OCI-LY7 (cell line): ENCODE data around the gene LRRC1. TPM values are rescaled to one million over a fixed set of nuclear protein-coding genes. Genes with fewer than 3 reads are reported as not detected.

Source experiments
- BruUV-seq: library from RNA; stranded (reverse); fragments of 400-500 nt; replicated peaks from 2 replicates; lab custom pipeline; 2021; lab: Mats Ljungman, UMichigan
- CTCF ChIA-PET: fragments of 300-600 bp; sonication (Branson Sonifier 250); formaldehyde crosslinking; loops from one replicate; lab custom pipeline; 2022; ENCODE audit warnings: antibody characterized with exemption; ENCODE audit not compliant: unreplicated experiment; lab: Charles Lee
- POLR2A ChIA-PET: fragments of 300-600 bp; sonication (Branson Sonifier 250); formaldehyde crosslinking; loops from one replicate; lab custom pipeline; 2022; ENCODE audit warnings: antibody characterized with exemption; lab: Charles Lee
- DNase-seq: peaks from one replicate; pipeline ENCODE4 v3.0.0-alpha.2; 2015; ENCODE audit warnings: low spot score
- H2AFZ ChIP-seq: fragments of 200-600 bp; sonication (generic), shearing (Covaris generic); 2 replicates; pipeline ENCODE4 v1.6.1; 2014; ENCODE audit warnings: mild to moderate bottlenecking, antibody characterized with exemption, low read length, moderate library complexity
- H3K27ac ChIP-seq: fragments of 200-600 bp; sonication (generic); 2 replicates; pipeline ENCODE4 v1.5.1; 2014; ENCODE audit warnings: mixed run types, low read depth, mild to moderate bottlenecking, moderate library complexity, low read length, inconsistent platforms; ENCODE audit not compliant: poor library complexity, severe bottlenecking
- H3K36me3 ChIP-seq: fragments of 200-600 bp; sonication (generic); 2 replicates; pipeline ENCODE4 v1.6.1; 2014; ENCODE audit warnings: mild to moderate bottlenecking, antibody characterized with exemption, low read length, moderate library complexity, mixed read lengths; ENCODE audit not compliant: insufficient read depth
- H3K4me1 ChIP-seq: fragments of 200-600 bp; sonication (generic); 2 replicates; pipeline ENCODE4 v1.5.1; 2014; ENCODE audit warnings: mild to moderate bottlenecking, low read length; ENCODE audit not compliant: insufficient read depth, poor library complexity, severe bottlenecking
- H3K4me2 ChIP-seq: fragments of 200-600 bp; sonication (generic); 2 replicates; pipeline ENCODE4 v1.6.1; 2014; ENCODE audit warnings: mild to moderate bottlenecking, low read length
- H3K4me3 ChIP-seq: fragments of 200-600 bp; sonication (generic); 2 replicates; pipeline ENCODE4 v1.5.1; 2014; ENCODE audit warnings: mild to moderate bottlenecking, low read depth, low read length; ENCODE audit not compliant: poor library complexity, severe bottlenecking
- H3K79me2 ChIP-seq: fragments of 200-600 bp; sonication (generic); 2 replicates; pipeline ENCODE4 v1.6.1; 2016; ENCODE audit warnings: low read depth, mild to moderate bottlenecking, low read length, moderate library complexity, mixed read lengths; ENCODE audit not compliant: insufficient read depth
- H3K9me2 ChIP-seq: fragments of 200-600 bp; sonication (generic); 2 replicates; pipeline ENCODE4 v1.6.1; 2016; ENCODE audit warnings: mild to moderate bottlenecking, low read length, mixed read lengths; ENCODE audit not compliant: insufficient read depth
- H3K9me3 ChIP-seq: fragments of 200-600 bp; sonication (generic); 2 replicates; pipeline ENCODE4 v1.6.1; 2014; ENCODE audit warnings: mild to moderate bottlenecking, mixed run types, low read length, mixed read lengths
- H4K20me1 ChIP-seq: fragments of 200-600 bp; sonication (generic); 2 replicates; pipeline ENCODE4 v1.6.1; 2014; ENCODE audit warnings: mild to moderate bottlenecking, antibody characterized with exemption, low read length, moderate library complexity, mixed read lengths; ENCODE audit not compliant: insufficient read depth
- CTCF ChIP-seq: fragments of 200-600 bp; sonication (generic); conservative IDR thresholded peaks from 2 replicates; pipeline ENCODE4 v1.5.1; 2014; ENCODE audit warnings: mild to moderate bottlenecking, antibody characterized with exemption, low read length, moderate library complexity, mixed read lengths
- EZH2phosphoT487 ChIP-seq: fragments of 200-600 bp; sonication (generic); IDR thresholded peaks from 2 replicates; pipeline ENCODE4 v1.6.1; 2018; ENCODE audit warnings: low read depth, borderline replicate concordance, mild to moderate bottlenecking, mixed run types, antibody characterized with exemption, low read length, moderate library complexity, mixed read lengths
- intact Hi-C: fragments of 100-400 bp; cut with micrococcal nuclease; formaldehyde crosslinking; loops from one replicate; pipeline ENCODE4 v1.10.0; 2022; ENCODE audit not compliant: unreplicated experiment
- total RNA-seq, 2 experiments: library from RNA; depleted of rRNA in 1 of 2; stranded (reverse); fragments of >200 nt in 1 of 2; shearing (Covaris generic) in 1 of 2; gene quantifications; 2 replicates each; pipeline ENCODE4 v1.2.3, GENCODE V29; 2014 to 2022

The LRRC1 gene
- total RNA-seq, 2 experiments from 2014 or later, result 8.2 to 8.4 TPM

GRCh38 chr6:53790886-53791285 lies 3.9 kb upstream of the LRRC1 start:
- Histone ChIP-seq H3K4me3 (no peak overlapping the region), H3K9me3 (peaks cover 7% of the 10 kb centered on the region; the same call in 1 of the 2 replicates), H3K4me2 (no peak overlapping the region), H4K20me1 (no peaks in the 10 kb centered on the region), H3K36me3 (no peaks in the 10 kb centered on the region), H3K9me2 (no peaks in the 10 kb centered on the region), H3K27ac (no peak overlapping the region), H2AFZ (no peak overlapping the region), H3K4me1 (peaks cover 17% of the 10 kb centered on the region), H3K79me2 (no peaks in the 10 kb centered on the region; the same call in 1 of the 2 replicates)
- BruUV-seq, result no TSS peak
- ChIA-PET POLR2A (no interaction called here), CTCF (no interaction called here)
- intact Hi-C loops, result loop anchor here (5.0 kb wide), 1 partner anchor 166 kb away; no protein-coding TSS in a partner anchor
- no peak for DNase-seq
- TF ChIP-seq CTCF (no peak), EZH2phosphoT487 (no peak)

- Histone ChIP-seq H3K27ac (no peak overlapping the region), H3K9me3 (peaks cover 7% of the 10 kb centered on the region; the same call in 1 of the 2 replicates), H3K4me3 (no peak overlapping the region), H3K79me2 (no peaks in the 10 kb centered on the region; the same call in 1 of the 2 replicates), H3K9me2 (no peaks in the 10 kb centered on the region), H3K4me2 (no peak overlapping the region), H4K20me1 (no peaks in the 10 kb centered on the region), H2AFZ (no peak overlapping the region), H3K4me1 (peaks cover 24% of the 10 kb centered on the region), H3K36me3 (no peaks in the 10 kb centered on the region)
- CTCF ChIA-PET, result no interaction called here
- DNase-seq, result no peak
- POLR2A ChIA-PET, result interaction anchor here (1.6 kb wide), 1 partner anchor 9 kb away, joined by 4 read pairs; no protein-coding TSS in a partner anchor
- TF ChIP-seq EZH2phosphoT487 (no peak), CTCF (no peak)
- BruUV-seq, result no TSS peak
- intact Hi-C loops, result loop anchor here (5.0 kb wide), 1 partner anchor 165 kb away; no protein-coding TSS in a partner anchor
Measured at GRCh38 chr6:53792016-53792415, 2.8 kb upstream of the LRRC1 start.

- Histone ChIP-seq H3K79me2 (no peaks in the 10 kb centered on the region; the same call in 1 of the 2 replicates), H3K9me3 (peaks cover 7% of the 10 kb centered on the region; the same call in 1 of the 2 replicates), H3K9me2 (no peaks in the 10 kb centered on the region), H4K20me1 (no peaks in the 10 kb centered on the region), H3K4me1 (peaks cover 24% of the 10 kb centered on the region), H3K27ac (no peak overlapping the region), H3K4me3 (peak overlapping the region; percentile 84), H2AFZ (peak overlapping the region; percentile 99), H3K4me2 (peak overlapping the region; percentile 97), H3K36me3 (no peaks in the 10 kb centered on the region)
- intact Hi-C loops, result loop anchor here (5.0 kb wide), 1 partner anchor 164 kb away; no protein-coding TSS in a partner anchor
- TF ChIP-seq CTCF (no peak), EZH2phosphoT487 (no peak)
- DNase-seq, result no peak
- no TSS peak for BruUV-seq
- ChIA-PET CTCF (no interaction called here), POLR2A (interaction anchor here (0.6 to 1.6 kb wide), 6 partner anchors 8 to 169 kb away, joined by 3 to 4 read pairs (median 3); no protein-coding TSS in a partner anchor)
Measured at GRCh38 chr6:53792973-53793317, 1.9 kb upstream of the LRRC1 start.
